Cerebellar cortex (tissue), 1 donor: ENCODE data around the gene CDK6.
"Not testable (repeated sequence)": the region's sequence is repeated elsewhere in the genome, so short reads cannot be mapped to it uniquely, and the experiment has no call there.

Experiments
- DNase-seq: peaks from one replicate; pipeline ENCODE4 v3.0.0-alpha.2; 2015; ENCODE audit warnings: low spot score

The CDK6 gene

DNA sequence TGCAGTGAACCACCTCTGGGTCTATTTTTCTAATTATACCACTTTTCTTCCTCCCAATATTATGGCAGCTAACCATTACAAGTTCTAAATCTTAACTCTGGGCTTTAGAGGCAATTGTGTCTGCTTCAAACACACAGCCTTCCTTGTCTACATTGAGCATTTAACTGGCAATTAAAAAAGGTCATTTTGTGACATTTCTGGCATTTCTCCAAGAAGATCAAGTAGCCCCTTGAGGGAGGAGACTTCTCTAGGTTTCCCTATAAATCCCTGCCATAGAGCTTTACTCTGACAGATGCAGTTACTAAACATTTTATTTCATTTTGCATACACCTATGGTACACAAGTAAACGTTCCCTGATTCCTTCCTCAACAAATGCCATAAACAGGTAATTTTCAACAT, 212.8 kb downstream of the CDK6 start:
- DNase-seq: no peak

DNA sequence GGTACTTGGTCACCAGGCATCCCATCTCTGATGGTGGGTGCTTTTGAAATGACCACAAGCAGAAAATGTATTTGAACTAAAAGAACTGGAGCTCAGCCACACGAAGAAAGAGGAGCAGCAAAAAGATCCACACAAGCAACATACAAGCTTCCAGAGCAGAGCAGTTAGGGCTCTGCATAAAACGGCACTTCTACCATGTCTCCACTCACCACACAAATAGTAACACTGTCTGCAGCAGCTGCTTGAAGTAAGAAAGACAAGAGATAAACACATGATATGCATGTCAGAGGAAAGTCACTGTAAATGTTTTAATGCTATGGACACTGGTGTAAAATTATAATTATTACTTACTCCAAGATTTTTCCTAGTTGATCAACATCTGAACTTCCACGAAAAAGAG, 213.7 kb downstream of the CDK6 start:
- DNase-seq: no peak

DNA sequence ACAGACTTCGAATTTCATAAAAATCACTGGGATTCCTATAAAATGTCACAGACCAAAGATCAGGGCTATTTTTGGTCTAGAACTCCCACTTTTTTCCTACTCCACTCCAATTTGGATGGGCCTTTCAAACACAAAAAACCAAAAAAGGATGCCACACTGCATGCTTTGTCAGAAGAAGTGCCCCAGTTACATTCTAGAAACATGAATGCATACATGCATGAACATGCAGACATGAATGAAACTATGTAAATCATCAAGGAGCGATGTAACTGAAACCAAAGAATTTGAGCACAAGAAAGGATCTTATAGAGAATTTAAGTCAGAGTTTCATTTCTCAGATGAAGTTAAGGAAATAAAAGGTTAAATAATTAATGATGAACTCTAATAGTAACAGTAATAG, 214.3 kb downstream of the CDK6 start:
- no peak for DNase-seq

GRCh38 chr7:92621561-92622023, 214.8 kb downstream of the CDK6 start:
- DNase-seq: no peak

GRCh38 chr7:92621026-92621540, 215.3 kb downstream of the CDK6 start:
- peak; percentile 85 for DNase-seq

DNA sequence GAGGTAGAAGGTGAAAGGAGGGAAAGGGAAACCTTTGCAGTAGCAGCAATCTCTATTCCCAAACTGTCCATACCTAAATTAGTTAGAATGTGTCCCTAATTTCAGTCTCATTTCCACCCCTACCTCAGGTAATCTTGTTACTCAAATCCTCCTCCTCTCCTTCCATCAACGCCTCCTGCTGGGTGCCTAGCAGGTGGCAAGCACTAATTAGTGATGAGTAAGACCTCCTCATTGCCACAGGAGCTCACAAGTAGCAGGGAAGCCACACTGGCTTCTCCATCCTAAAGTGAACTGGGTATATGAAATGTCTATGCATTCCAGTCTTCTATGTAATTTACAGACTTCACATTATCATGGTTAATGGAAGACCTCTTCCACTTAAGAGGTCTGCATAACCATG, 220.5 kb downstream of the CDK6 start:
- DNase-seq: no peak

GRCh38 chr7:92614660-92615174, 221.7 kb downstream of the CDK6 start:
- DNase-seq: no peak

GRCh38 chr7:92613720-92614119, 222.7 kb downstream of the CDK6 start:
- no peak for DNase-seq

DNA sequence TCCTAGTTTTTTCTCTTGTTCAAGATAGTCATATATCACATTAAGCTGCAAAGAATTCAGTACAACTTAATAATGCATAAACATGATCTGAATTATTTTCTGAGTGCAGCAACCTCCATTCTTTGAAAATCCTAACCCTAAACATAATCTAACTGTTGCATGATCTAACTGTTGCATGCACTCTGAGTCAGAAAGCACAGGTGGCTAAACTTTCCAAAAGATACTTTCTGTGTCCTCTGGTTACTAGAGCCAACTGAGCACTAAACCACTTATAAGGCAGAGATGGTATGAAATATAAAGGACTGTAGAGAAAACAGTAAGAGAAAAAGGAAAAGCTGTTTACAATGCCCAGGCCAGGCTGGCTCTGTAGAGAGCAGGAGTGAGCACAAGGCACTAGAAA, 223.2 kb downstream of the CDK6 start:
- no peak for DNase-seq

GRCh38 chr7:92612501-92612900, 223.9 kb downstream of the CDK6 start:
- DNase-seq: no peak

- no peak for DNase-seq
These were observed 224.6 kb downstream of the CDK6 start for GRCh38 chr7:92611735-92612134.

DNA sequence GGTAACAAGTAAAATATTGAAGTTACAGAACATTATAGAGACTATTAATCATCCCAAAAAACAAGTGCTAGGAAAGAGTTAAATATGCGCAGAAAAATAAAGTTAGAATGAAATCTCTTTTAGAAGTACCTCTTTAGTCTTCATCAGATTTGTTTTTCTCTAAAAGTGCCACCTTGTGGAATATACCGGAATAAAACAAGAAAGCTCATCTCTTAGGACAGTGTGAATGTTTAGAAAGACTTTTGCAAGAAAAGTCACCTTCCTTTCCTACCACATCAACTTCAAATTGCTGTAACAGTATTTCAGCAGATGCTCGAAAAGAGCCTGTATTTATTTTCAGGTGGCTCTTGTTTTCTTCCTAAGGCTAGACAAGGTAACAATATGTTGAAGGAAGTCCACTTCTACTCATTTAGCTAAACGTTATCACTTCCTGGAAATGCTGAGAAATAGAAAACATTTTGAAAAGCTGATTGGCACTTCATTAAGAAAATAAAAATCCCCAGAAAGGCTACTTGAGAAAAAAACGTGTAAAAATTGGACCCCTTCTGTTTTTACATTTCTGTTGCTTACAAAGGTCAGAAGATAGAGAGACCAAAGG, 226.4 kb downstream of the CDK6 start:
- DNase-seq: peak; percentile 34

- no peak for DNase-seq
These were observed 227.7 kb downstream of the CDK6 start for GRCh38 chr7:92608380-92609322.

GRCh38 chr7:92606985-92607384, 229.4 kb downstream of the CDK6 start:
- no peak for DNase-seq

- DNase-seq: not testable (repeated sequence)
These were observed 231.9 kb downstream of the CDK6 start for GRCh38 chr7:92604517-92604916.

- no peak for DNase-seq
These were observed 233.3 kb downstream of the CDK6 start for GRCh38 chr7:92603089-92603445.

- DNase-seq: no peak
These were observed 233.9 kb downstream of the CDK6 start for GRCh38 chr7:92602352-92603088.

- no peak for DNase-seq
These were observed 237.9 kb downstream of the CDK6 start for GRCh38 chr7:92598310-92598981.

DNA sequence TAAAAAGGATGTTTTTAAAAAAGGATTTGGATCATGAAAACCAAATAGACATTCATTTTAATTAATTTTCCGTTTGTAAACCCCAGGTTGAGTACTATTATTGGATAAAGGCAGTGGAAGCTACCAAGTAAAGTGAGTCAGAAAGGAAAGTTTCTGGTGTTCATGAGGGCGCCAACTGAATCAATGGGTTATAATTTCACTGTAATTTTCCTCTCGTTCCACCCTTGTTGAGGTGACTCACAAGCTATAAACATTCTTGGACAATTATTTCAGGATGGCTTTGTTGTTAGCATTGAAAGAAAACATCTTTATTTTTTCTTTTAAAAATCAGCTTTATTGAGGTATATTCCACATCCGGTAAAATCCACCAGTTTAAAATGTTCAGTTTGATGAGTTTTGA, 241.1 kb downstream of the CDK6 start:
- no peak for DNase-seq

DNA sequence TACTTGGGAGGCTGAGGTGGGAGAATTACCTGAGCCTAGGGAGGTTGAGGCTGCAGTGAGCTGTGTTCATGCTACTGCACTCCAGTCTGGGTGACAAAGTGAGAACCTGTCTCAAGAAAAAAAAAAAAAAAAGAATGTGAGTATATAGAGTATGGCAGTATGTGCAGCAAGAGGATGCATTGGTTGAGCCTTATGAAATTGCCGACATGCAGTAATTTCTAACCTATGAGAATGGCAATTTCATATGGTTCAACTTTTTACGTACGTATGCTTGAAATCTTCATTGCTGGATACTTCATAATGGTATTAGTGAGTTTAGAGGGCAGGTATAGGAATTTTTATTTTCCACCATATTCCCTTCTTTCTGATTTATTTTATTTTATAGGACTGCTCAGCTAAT, 241.6 kb downstream of the CDK6 start:
- no peak for DNase-seq

DNA sequence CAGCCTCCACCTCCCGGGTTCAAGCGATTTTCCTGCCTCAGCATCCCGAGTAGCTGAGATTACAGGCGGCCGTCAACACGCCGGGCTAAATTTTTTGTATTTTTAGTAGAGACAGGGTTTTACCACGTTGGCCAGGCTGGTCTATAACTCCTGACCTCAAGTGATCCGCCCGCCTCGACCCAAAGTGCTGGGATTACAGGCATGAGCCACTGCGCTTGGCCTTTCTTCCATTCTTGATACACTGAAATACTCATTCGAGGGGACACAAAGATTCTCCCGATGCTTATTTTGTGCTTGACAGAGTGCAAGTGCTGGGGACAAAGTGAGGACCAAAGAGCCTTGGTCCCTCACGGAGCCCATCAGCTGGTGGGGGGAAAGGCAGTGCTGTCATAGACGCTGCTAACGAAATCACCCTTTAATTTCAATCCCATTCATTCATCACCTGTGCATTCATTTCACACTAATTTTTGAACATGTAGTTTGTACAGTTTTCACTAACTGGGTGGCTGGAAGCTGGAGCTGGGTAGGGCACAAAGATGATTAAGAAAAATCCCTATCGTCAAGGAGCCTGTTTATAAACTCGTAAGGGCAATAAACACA, 245.6 kb downstream of the CDK6 start:
- DNase-seq: no peak
